Mucosa of rectum (tissue), 2 donors: ENCODE data around the gene ATP5F1B.
A peak's percentile ranks its signal among the peaks of the same experiment; 100 is the strongest.

ENCODE experiments used
- H3K27ac ChIP-seq, 2 donors: one replicate each; pipeline ENCODE4 v1.7.0; 2013; ENCODE audit warnings: inconsistent platforms in 2 of 2, low read depth in 2 of 2, low read length in 2 of 2
- H3K27me3 ChIP-seq, 2 donors: one replicate each; pipeline ENCODE4 v1.7.0; 2013; ENCODE audit warnings: low read length in 2 of 2; ENCODE audit not compliant: control insufficient read depth in 2 of 2, insufficient read depth in 2 of 2
- H3K36me3 ChIP-seq, 2 donors: one replicate each; pipeline ENCODE4 v1.7.0; 2013; ENCODE audit warnings: low read length in 2 of 2; ENCODE audit not compliant: control insufficient read depth in 2 of 2, insufficient read depth in 2 of 2
- H3K4me1 ChIP-seq, 2 donors: one replicate each; pipeline ENCODE4 v1.7.0; 2013; ENCODE audit warnings: low read length in 2 of 2, mild to moderate bottlenecking in 1 of 2; ENCODE audit not compliant: control insufficient read depth in 2 of 2, insufficient read depth in 2 of 2
- H3K4me3 ChIP-seq, 2 donors: one replicate each; pipeline ENCODE4 v1.7.0; 2013; ENCODE audit warnings: low read length in 2 of 2
- H3K9ac ChIP-seq, 2 donors: one replicate each; pipeline ENCODE4 v1.7.0; 2013; ENCODE audit warnings: low read length in 2 of 2, low read depth in 1 of 2, mild to moderate bottlenecking in 1 of 2
- H3K9me3 ChIP-seq, 2 donors: one replicate each; pipeline ENCODE4 v1.7.0; 2013; ENCODE audit warnings: low read length in 2 of 2; ENCODE audit not compliant: control insufficient read depth in 2 of 2
- donor health status: healthy.
- donor health status: Normal muscosa, but diverticular disease.

ATP5F1B gene

GRCh38 chr12:56645717-56646446 lies at the start of gene ATP5F1B:
Gene ATP5F1B, minus strand, starts transcription at chr12:56645984. Its CDS starts 21 bp downstream, at chr12:56645963.
- Histone ChIP-seq H3K27me3 (no peaks in the 10 kb centered on the region), H3K36me3 (peaks cover 32 to 34% of the 10 kb centered on the region in 2 donors), H3K9me3 (no peaks in the 10 kb centered on the region), H3K4me3 (peak within 1 kb of the TSS; percentile 84 to 100), H3K4me1 (peaks cover 9 to 28% of the 10 kb centered on the region in 2 donors), H3K9ac (peak within 1 kb of the TSS; percentile 98 to 100), H3K27ac (peak within 1 kb of the TSS; percentile 95 to 98)

GRCh38 chr12:56694161-56694560 lies 48.4 kb upstream of the ATP5F1B start:
- no peak overlapping the region for H3K9ac ChIP-seq
- H3K9me3 ChIP-seq = no peaks in the 10 kb centered on the region
- no peaks in the 10 kb centered on the region for H3K27me3 ChIP-seq
- H3K27ac ChIP-seq = no peak overlapping the region
- no peak overlapping the region for H3K4me3 ChIP-seq
- H3K4me1 ChIP-seq = peaks cover 1 to 2% of the 10 kb centered on the region in 2 donors
- H3K36me3 ChIP-seq = no peaks in the 10 kb centered on the region

- no peaks in the 10 kb centered on the region for H3K36me3 ChIP-seq
- H3K4me1 ChIP-seq = peaks cover 9 to 10% of the 10 kb centered on the region in 2 donors
- peak overlapping the region; percentile 99 to 100 for H3K27ac ChIP-seq
- H3K9me3 ChIP-seq = no peaks in the 10 kb centered on the region
- peak overlapping the region; percentile 83 to 96 for H3K9ac ChIP-seq
- H3K27me3 ChIP-seq = no peaks in the 10 kb centered on the region
- peak overlapping the region; percentile 78 to 90 for H3K4me3 ChIP-seq
These were observed 43.0 kb upstream of the ATP5F1B start for GRCh38 chr12:56688846-56689109.

GRCh38 chr12:56688129-56688845 lies 42.5 kb upstream of the ATP5F1B start, which contains the start of gene PTGES3:
Gene PTGES3, minus strand, starts transcription at chr12:56688284. Its CDS starts 285 bp downstream, at chr12:56687999.
- Histone ChIP-seq H3K4me1 (peaks cover 9 to 10% of the 10 kb centered on the region in 2 donors), H3K4me3 (peak within 1 kb of the TSS; percentile 96 to 98)

GRCh38 chr12:56687223-56688128 lies 41.7 kb upstream of the ATP5F1B start:
- no peaks in the 10 kb centered on the region for H3K36me3 ChIP-seq
- H3K4me1 ChIP-seq = peaks cover 9 to 10% of the 10 kb centered on the region in 2 donors
- peak overlapping the region; percentile 96 to 98 for H3K4me3 ChIP-seq
- peak overlapping the region; percentile 98 to 100 for H3K9ac ChIP-seq
- no peaks in the 10 kb centered on the region for H3K9me3 ChIP-seq
- no peaks in the 10 kb centered on the region for H3K27me3 ChIP-seq
- peak overlapping the region; percentile 99 to 100 for H3K27ac ChIP-seq

More at GRCh38 chr12:56688129-56688845, 42.5 kb upstream of the ATP5F1B start, which contains the start of gene PTGES3:
- no peaks in the 10 kb centered on the region for H3K27me3 ChIP-seq
- H3K9ac ChIP-seq = peak within 1 kb of the TSS; percentile 98 to 100
- H3K27ac ChIP-seq = peak within 1 kb of the TSS; percentile 99 to 100
- H3K9me3 ChIP-seq = no peaks in the 10 kb centered on the region
- H3K36me3 ChIP-seq = no peaks in the 10 kb centered on the region

GRCh38 chr12:56684745-56685359 lies 39.1 kb upstream of the ATP5F1B start:
- Histone ChIP-seq H3K27me3 (no peaks in the 10 kb centered on the region), H3K4me1 (peaks cover 13 to 17% of the 10 kb centered on the region in 2 donors), H3K36me3 (peaks cover 0 to 11% of the 10 kb centered on the region in 2 donors), H3K9ac (peak overlapping the region; percentile 18 to 50), H3K9me3 (no peaks in the 10 kb centered on the region), H3K4me3 (peak overlapping the region; percentile 65 to 98), H3K27ac (peak overlapping the region; percentile 86 to 100)

GRCh38 chr12:56682323-56682722 lies 36.5 kb upstream of the ATP5F1B start:
- Histone ChIP-seq H3K4me3 (no peak overlapping the region), H3K4me1 (peaks cover 14 to 16% of the 10 kb centered on the region in 2 donors), H3K27ac (no peak overlapping the region), H3K9me3 (no peaks in the 10 kb centered on the region), H3K27me3 (no peaks in the 10 kb centered on the region), H3K36me3 (peaks cover 0 to 15% of the 10 kb centered on the region in 2 donors), H3K9ac (no peak overlapping the region)

- no peak overlapping the region for H3K9ac ChIP-seq
- no peak overlapping the region for H3K4me3 ChIP-seq
- H3K27ac ChIP-seq = no peak overlapping the region
These were observed 34.2 kb upstream of the ATP5F1B start for GRCh38 chr12:56679883-56680575.

GRCh38 chr12:56678852-56679251 lies 33.1 kb upstream of the ATP5F1B start:
- no peaks in the 10 kb centered on the region for H3K27me3 ChIP-seq
- peaks cover 0 to 19% of the 10 kb centered on the region in 2 donors for H3K36me3 ChIP-seq
- H3K4me1 ChIP-seq = peaks cover 24 to 28% of the 10 kb centered on the region in 2 donors
- H3K4me3 ChIP-seq = no peak overlapping the region
- H3K27ac ChIP-seq = no peak overlapping the region
- H3K9ac ChIP-seq = no peak overlapping the region
- no peaks in the 10 kb centered on the region for H3K9me3 ChIP-seq

More at GRCh38 chr12:56679883-56680575, 34.2 kb upstream of the ATP5F1B start:
- no peaks in the 10 kb centered on the region for H3K9me3 ChIP-seq
- peaks cover 24 to 28% of the 10 kb centered on the region in 2 donors for H3K4me1 ChIP-seq
- no peaks in the 10 kb centered on the region for H3K27me3 ChIP-seq
- peaks cover 0 to 18% of the 10 kb centered on the region in 2 donors for H3K36me3 ChIP-seq
